Activated CD8-positive, alpha-beta T cell treated with anti-CD3 and anti-CD28 coated beads for 36 hours (primary cell): ENCODE results near the gene DDX10. TPM values are rescaled to one million over a fixed set of nuclear protein-coding genes. Genes with fewer than 3 reads are reported as not detected.

ENCODE experiments used
- ATAC-seq: fragments of 200-7000 bp; cut with Tn5 transposase; one replicate; pipeline ENCODE4 v1.10.0; 2021; ENCODE audit warnings: mild to moderate bottlenecking, moderate library complexity
- CTCF ChIA-PET: fragments of 350-600 bp; sonication (Branson Sonifier 250); formaldehyde crosslinking; loops from one replicate; lab custom pipeline; 2021; ENCODE audit warnings: antibody characterized with exemption; lab: Charles Lee
- POLR2A ChIA-PET: fragments of 350-600 bp; sonication (Branson Sonifier 250); formaldehyde crosslinking; loops from one replicate; lab custom pipeline; 2021; ENCODE audit warnings: antibody characterized with exemption; lab: Charles Lee
- DNase-seq: peaks from one replicate; pipeline ENCODE4 v3.0.0-alpha.2; 2020
- H3K27ac Mint-ChIP-seq: one replicate; pipeline ENCODE4 v1.8.0; 2021; ENCODE audit warnings: mild to moderate bottlenecking, mixed read lengths
- H3K27me3 Mint-ChIP-seq: one replicate; pipeline ENCODE4 v1.8.0; 2021; ENCODE audit warnings: mixed read lengths
- H3K36me3 Mint-ChIP-seq: one replicate; pipeline ENCODE4 v1.8.0; 2021; ENCODE audit warnings: low read depth, mixed read lengths
- H3K4me1 Mint-ChIP-seq: one replicate; pipeline ENCODE4 v1.8.0; 2021; ENCODE audit warnings: low read depth, mixed read lengths
- H3K4me3 Mint-ChIP-seq: one replicate; pipeline ENCODE4 v1.8.0; 2021; ENCODE audit warnings: mild to moderate bottlenecking, moderate library complexity, mixed read lengths
- H3K9me3 Mint-ChIP-seq: one replicate; pipeline ENCODE4 v1.8.0; 2021; ENCODE audit warnings: mixed read lengths
- CTCF ChIP-seq: fragments of 200-600 bp; IDR thresholded peaks from one replicate; pipeline ENCODE4 v1.8.0; 2022; ENCODE audit warnings: antibody characterized with exemption, mild to moderate bottlenecking
- intact Hi-C: fragments of 100-400 bp; cut with micrococcal nuclease; formaldehyde crosslinking; loops from one replicate; pipeline ENCODE4 v1.10.0; 2022
- total RNA-seq, 2 experiments: library from RNA; stranded (reverse); gene quantifications; one replicate each; pipeline ENCODE4 v1.2.3, GENCODE V29; 2021

Gene DDX10
- total RNA-seq, 2 experiments from 2014 or later: 45.4 to 46.3 TPM

GRCh38 chr11:108705061-108705460 lies 40.2 kb downstream of the DDX10 start:
- ATAC-seq: no peak
- H3K4me3 Mint-ChIP-seq: no peak overlapping the region
- H3K4me1 Mint-ChIP-seq: peaks cover 8% of the 10 kb centered on the region
- POLR2A ChIA-PET: interaction anchor here (1.4 kb wide), 1 partner anchor 15 kb away, joined by 4 read pairs; no protein-coding TSS in a partner anchor
- H3K27ac Mint-ChIP-seq: no peak overlapping the region
- CTCF ChIA-PET: interaction anchor here (1.7 kb wide), 1 partner anchor 30 kb away, joined by 5 read pairs; no protein-coding TSS in a partner anchor
- no peaks in the 10 kb centered on the region for H3K27me3 Mint-ChIP-seq
- TF ChIP-seq CTCF: no peak
- intact Hi-C loops: no loop called here
- DNase-seq: no peak
- peaks cover 74% of the 10 kb centered on the region for H3K36me3 Mint-ChIP-seq
- H3K9me3 Mint-ChIP-seq: peaks cover 17% of the 10 kb centered on the region

GRCh38 chr11:108708173-108708572 lies 43.3 kb downstream of the DDX10 start:
- DNase-seq (no peak), ATAC-seq (no peak)
- no peak for TF ChIP-seq CTCF
- H3K9me3 Mint-ChIP-seq: peaks cover 18% of the 10 kb centered on the region
- peaks cover 14% of the 10 kb centered on the region for H3K4me1 Mint-ChIP-seq
- intact Hi-C loops: no loop called here
- H3K27ac Mint-ChIP-seq: no peak overlapping the region
- H3K4me3 Mint-ChIP-seq: no peak overlapping the region
- peaks cover 85% of the 10 kb centered on the region for H3K36me3 Mint-ChIP-seq
- CTCF ChIA-PET: interaction anchor here (0.8 kb wide), 1 partner anchor 11 kb away, joined by 3 read pairs; no protein-coding TSS in a partner anchor
- POLR2A ChIA-PET: no interaction called here
- no peaks in the 10 kb centered on the region for H3K27me3 Mint-ChIP-seq

- no peak for TF ChIP-seq CTCF
- Mint-ChIP-seq H3K27ac (no peak overlapping the region), H3K36me3 (peaks cover 88% of the 10 kb centered on the region), H3K9me3 (peaks cover 18% of the 10 kb centered on the region), H3K4me1 (peaks cover 20% of the 10 kb centered on the region), H3K4me3 (no peak overlapping the region), H3K27me3 (no peaks in the 10 kb centered on the region)
- ChIA-PET POLR2A (interaction anchor here (0.7 kb wide), 1 partner anchor 428 kb away, joined by 5 read pairs; no protein-coding TSS in a partner anchor), CTCF (no interaction called here)
- DNase-seq (no peak), ATAC-seq (no peak)
- intact Hi-C loops: no loop called here
Measured at GRCh38 chr11:108709741-108710140, 44.9 kb downstream of the DDX10 start.

- intact Hi-C loops: no loop called here
- Mint-ChIP-seq H3K36me3 (peaks cover 73% of the 10 kb centered on the region), H3K27ac (peak overlapping the region; percentile 57), H3K9me3 (peaks cover 12% of the 10 kb centered on the region), H3K4me3 (no peak overlapping the region), H3K4me1 (peaks cover 20% of the 10 kb centered on the region), H3K27me3 (no peaks in the 10 kb centered on the region)
- POLR2A ChIA-PET: no interaction called here
- CTCF ChIA-PET: interaction anchor here (1.4 kb wide), 1 partner anchor 21 kb away, joined by 4 read pairs; no protein-coding TSS in a partner anchor
- ATAC-seq: peak; percentile 20
- TF ChIP-seq CTCF: no peak
- no peak for DNase-seq
Measured at GRCh38 chr11:108713076-108713790, 48.4 kb downstream of the DDX10 start.

- no peak for DNase-seq
- TF ChIP-seq CTCF: no peak
- H3K4me3 Mint-ChIP-seq: no peak overlapping the region
- intact Hi-C loops: no loop called here
- ATAC-seq: no peak
- H3K36me3 Mint-ChIP-seq: peaks cover 64% of the 10 kb centered on the region
- H3K4me1 Mint-ChIP-seq: peaks cover 15% of the 10 kb centered on the region
- peaks cover 2% of the 10 kb centered on the region for H3K9me3 Mint-ChIP-seq
- CTCF ChIA-PET: interaction anchor here (0.9 kb wide), 1 partner anchor 20 kb away, joined by 4 read pairs; no protein-coding TSS in a partner anchor
- POLR2A ChIA-PET: no interaction called here
- H3K27me3 Mint-ChIP-seq: no peaks in the 10 kb centered on the region
- H3K27ac Mint-ChIP-seq: no peak overlapping the region
Measured at GRCh38 chr11:108715239-108715638, 50.4 kb downstream of the DDX10 start.
